Bronchial epithelial cell (primary cell): ENCODE measurements around the gene KDM4B. TPM values are rescaled to one million over a fixed set of nuclear protein-coding genes. Genes with fewer than 3 reads are reported as not detected.

Experiments used
- DNase-seq: peaks from one replicate; pipeline ENCODE4 v3.0.0-alpha.2; 2010; ENCODE audit warnings: low read depth
- FAIRE-seq: peaks from 2 replicates; lab custom pipeline; 2011; peaks lifted over from hg19 to GRCh38; lab: Jason Lieb, UNC
- H3K27me3 ChIP-seq: 2 replicates; pipeline ENCODE4 v1.5.1; 2011; ENCODE audit warnings: low read length; ENCODE audit not compliant: control insufficient read depth, insufficient read depth
- H3K36me3 ChIP-seq: 2 replicates; pipeline ENCODE4 v1.5.1; 2011; ENCODE audit warnings: low read length; ENCODE audit not compliant: control insufficient read depth, insufficient read depth
- H3K4me3 ChIP-seq: 2 replicates; pipeline ENCODE4 v1.5.1; 2011; ENCODE audit warnings: mild to moderate bottlenecking, low read depth, low read length, control low read depth
- CTCF ChIP-seq: IDR thresholded peaks from 2 replicates; pipeline ENCODE4 v1.5.1; 2011; ENCODE audit warnings: mild to moderate bottlenecking, moderate library complexity, low read length, control low read depth, inconsistent platforms; ENCODE audit not compliant: insufficient read depth, severe bottlenecking
- total RNA-seq: library from RNA; depleted of rRNA; stranded (reverse); fragments of >200 nt; gene quantifications from 2 replicates; pipeline ENCODE4 v1.2.1, GENCODE V29; 2014

Gene KDM4B
- total RNA-seq, 1 donor from 2014 or later: 12.6 TPM

- H3K27me3 ChIP-seq: no peaks in the 10 kb centered on the region
- no peak overlapping the region for H3K4me3 ChIP-seq
- peaks cover 17% of the 10 kb centered on the region for H3K36me3 ChIP-seq
- FAIRE-seq (no peak), DNase-seq (no peak)
- no peak for TF ChIP-seq CTCF
Measured at GRCh38 chr19:5147074-5147977, 178.4 kb downstream of the KDM4B start.

GRCh38 chr19:5147978-5148793, 179.3 kb downstream of the KDM4B start:
- Histone ChIP-seq H3K27me3 (no peaks in the 10 kb centered on the region), H3K36me3 (peaks cover 14% of the 10 kb centered on the region), H3K4me3 (no peak overlapping the region)
- FAIRE-seq (no peak), DNase-seq (no peak)
- TF ChIP-seq CTCF: no peak

- DNase-seq (no peak), FAIRE-seq (no peak)
- no peak for TF ChIP-seq CTCF
- H3K4me3 ChIP-seq: no peak overlapping the region
- peaks cover 14% of the 10 kb centered on the region for H3K36me3 ChIP-seq
- no peaks in the 10 kb centered on the region for H3K27me3 ChIP-seq
Measured at GRCh38 chr19:5148794-5149190, 179.9 kb downstream of the KDM4B start.

- DNase-seq (no peak), FAIRE-seq (no peak)
- Histone ChIP-seq H3K36me3 (peaks cover 14% of the 10 kb centered on the region), H3K27me3 (no peaks in the 10 kb centered on the region), H3K4me3 (no peak overlapping the region)
- no peak for TF ChIP-seq CTCF
Measured at GRCh38 chr19:5149508-5149907, 180.6 kb downstream of the KDM4B start.

GRCh38 chr19:5149932-5150901, 181.3 kb downstream of the KDM4B start:
- TF ChIP-seq CTCF: no peak
- DNase-seq (no peak), FAIRE-seq (no peak)
- peaks cover 12% of the 10 kb centered on the region for H3K36me3 ChIP-seq
- no peaks in the 10 kb centered on the region for H3K27me3 ChIP-seq
- no peak overlapping the region for H3K4me3 ChIP-seq
